ENCODE results near the gene PDE11A. TPM values are rescaled to one million over a fixed set of nuclear protein-coding genes. Genes with fewer than 3 reads are reported as not detected.

Gene PDE11A
- total and polyA plus RNA-seq, 8 donors: under 0.01 to 0.87 (median 0.40) TPM; not detected in 2

DNA sequence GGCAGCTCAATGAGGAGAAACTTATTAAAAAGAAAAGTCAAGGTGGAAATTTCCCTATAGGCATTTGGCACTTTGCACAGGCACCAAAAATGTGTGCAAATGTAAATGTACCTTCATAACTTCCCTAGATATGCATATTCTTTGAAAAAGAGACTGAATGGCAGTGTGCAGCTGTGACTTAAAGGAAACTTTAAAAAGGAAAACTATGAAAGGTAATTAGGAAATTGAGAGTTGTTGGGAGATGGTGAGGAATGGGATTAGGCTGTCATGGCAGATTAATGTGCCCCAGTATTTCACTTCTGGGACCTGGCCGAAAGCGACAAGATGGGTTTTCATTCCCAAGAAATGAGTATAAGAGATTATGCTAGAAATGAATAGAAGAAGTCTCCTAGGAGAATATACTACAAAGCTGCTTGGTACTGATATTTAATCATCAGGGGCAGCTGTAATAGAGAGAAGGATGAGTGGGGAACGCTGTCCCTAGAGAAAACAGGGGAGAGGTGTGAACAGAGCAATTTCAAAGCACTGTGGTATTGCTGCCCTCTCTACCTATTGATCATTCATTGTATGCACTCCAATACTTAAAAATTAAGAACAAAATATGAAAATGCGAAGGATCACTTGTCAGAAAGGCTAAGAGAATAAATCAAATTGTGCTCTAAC is 366.9 kb downstream of the PDE11A start:
- DNase-seq: no peak

DNA sequence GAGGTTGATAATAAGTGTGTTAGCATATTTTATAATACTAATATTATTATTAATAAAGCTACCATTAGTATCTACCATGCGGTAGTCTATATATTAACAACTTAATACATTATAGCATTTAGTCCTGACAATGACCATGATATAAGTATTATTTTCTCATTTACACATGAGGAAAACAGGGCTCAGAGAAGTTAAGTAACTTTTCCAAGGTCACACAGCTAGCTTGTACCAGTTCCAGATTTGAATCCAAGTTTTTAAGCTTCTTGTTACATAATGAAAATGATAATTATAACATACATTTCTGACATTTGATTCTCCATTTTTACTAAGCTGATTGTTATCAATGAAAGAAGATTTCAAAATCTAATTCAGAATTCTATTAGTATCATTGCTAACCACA is 369.4 kb downstream of the PDE11A start:
- H3K4me1 ChIP-seq: no peaks in the 10 kb centered on the region
- no peaks in the 10 kb centered on the region for H3K36me3 ChIP-seq
- no peak overlapping the region for H3K4me3 ChIP-seq
- H3K9me3 ChIP-seq: no peaks in the 10 kb centered on the region
- TF ChIP-seq EP300 (IDR thresholded peaks at IDR 0.05) (no peak), POLR2AphosphoS5 (IDR thresholded peaks at IDR 0.05) (no peak), POLR2A (IDR thresholded peaks at IDR 0.05) (no peak)
- TF ChIP-seq, protein P1, sequence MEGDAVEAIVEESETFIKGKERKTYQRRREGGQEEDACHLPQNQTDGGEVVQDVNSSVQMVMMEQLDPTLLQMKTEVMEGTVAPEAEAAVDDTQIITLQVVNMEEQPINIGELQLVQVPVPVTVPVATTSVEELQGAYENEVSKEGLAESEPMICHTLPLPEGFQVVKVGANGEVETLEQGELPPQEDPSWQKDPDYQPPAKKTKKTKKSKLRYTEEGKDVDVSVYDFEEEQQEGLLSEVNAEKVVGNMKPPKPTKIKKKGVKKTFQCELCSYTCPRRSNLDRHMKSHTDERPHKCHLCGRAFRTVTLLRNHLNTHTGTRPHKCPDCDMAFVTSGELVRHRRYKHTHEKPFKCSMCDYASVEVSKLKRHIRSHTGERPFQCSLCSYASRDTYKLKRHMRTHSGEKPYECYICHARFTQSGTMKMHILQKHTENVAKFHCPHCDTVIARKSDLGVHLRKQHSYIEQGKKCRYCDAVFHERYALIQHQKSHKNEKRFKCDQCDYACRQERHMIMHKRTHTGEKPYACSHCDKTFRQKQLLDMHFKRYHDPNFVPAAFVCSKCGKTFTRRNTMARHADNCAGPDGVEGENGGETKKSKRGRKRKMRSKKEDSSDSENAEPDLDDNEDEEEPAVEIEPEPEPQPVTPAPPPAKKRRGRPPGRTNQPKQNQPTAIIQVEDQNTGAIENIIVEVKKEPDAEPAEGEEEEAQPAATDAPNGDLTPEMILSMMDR (IDR thresholded peaks at IDR 0.05): no peak
- intact Hi-C loops (cut with DNase I; ENCODE audit: low total_unique reads): no loop called here
- WGBS, 5 donors: 96 to 100% (median 97%) methylated on average over 1 of the region's 1 CpG
- DNase-seq: no peak
- no peaks in the 10 kb centered on the region for H3K27me3 ChIP-seq
- no peak overlapping the region for H3K27ac ChIP-seq

More for the DNA sequence above, 366.9 kb downstream of the PDE11A start:
- TF ChIP-seq, protein P1 (IDR thresholded peaks at IDR 0.05): no peak
- no peak for TF ChIP-seq EP300 (IDR thresholded peaks at IDR 0.05)
- TF ChIP-seq POLR2A (IDR thresholded peaks at IDR 0.05): no peak
- no peak for TF ChIP-seq POLR2AphosphoS5 (IDR thresholded peaks at IDR 0.05)
- Histone ChIP-seq H3K27me3 (no peaks in the 10 kb centered on the region), H3K4me1 (no peaks in the 10 kb centered on the region), H3K4me3 (no peak overlapping the region), H3K9me3 (no peaks in the 10 kb centered on the region), H3K36me3 (no peaks in the 10 kb centered on the region), H3K27ac (no peak overlapping the region)
- 86 to 94% (median 88%) methylated on average over 4 of the region's 4 CpGs for WGBS, 5 donors
- intact Hi-C loops (cut with DNase I; ENCODE audit: low total_unique reads): no loop called here

DNA sequence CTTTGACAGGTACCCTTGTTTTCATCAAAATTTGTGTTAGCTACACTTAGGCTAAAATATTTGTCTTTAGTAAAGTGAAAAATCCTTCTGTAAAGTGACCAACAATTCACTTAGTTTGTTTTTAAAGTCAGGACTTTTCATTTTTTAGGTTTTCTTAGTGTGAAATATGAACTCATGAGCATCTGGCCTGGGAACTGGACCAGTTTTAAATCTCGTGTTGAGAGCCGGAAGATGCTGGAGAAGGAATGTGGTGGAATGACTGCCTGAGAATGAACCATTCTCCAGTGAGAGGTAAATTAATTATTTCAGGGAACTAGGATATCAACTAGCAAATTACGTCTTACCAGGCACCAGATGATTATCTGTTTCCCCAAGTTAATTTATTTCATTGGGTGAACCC is 374.3 kb downstream of the PDE11A start:
- H3K27ac ChIP-seq: no peak overlapping the region
- DNase-seq: peak in 1 of 2 donors; percentile 27
- H3K9me3 ChIP-seq: no peaks in the 10 kb centered on the region
- 79 to 88% (median 82%) methylated on average over 3 of the region's 3 CpGs for WGBS, 5 donors
- H3K36me3 ChIP-seq: no peaks in the 10 kb centered on the region
- TF ChIP-seq, protein P1 (IDR thresholded peaks at IDR 0.05): no peak
- intact Hi-C loops (cut with DNase I; ENCODE audit: low total_unique reads): no loop called here
- no peak overlapping the region for H3K4me3 ChIP-seq
- no peaks in the 10 kb centered on the region for H3K4me1 ChIP-seq
- H3K27me3 ChIP-seq: no peaks in the 10 kb centered on the region

DNA sequence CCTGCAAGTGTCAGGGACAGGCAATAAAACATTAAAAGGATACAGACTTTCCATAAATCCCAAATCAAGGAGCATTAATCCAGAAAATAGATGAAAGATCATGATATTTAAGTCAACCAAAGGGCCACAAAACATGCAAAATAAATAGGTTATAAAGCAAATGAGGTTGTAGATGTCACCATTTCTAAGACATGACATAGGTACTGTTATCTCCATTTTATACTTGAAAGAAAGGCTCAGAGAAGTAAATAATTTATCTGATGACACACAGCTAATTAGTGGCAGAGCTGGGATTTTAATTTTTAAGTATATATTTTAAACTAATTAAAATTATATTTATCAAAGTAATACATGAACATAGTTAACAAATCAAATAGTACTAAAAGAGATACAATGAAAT is 378.2 kb downstream of the PDE11A start:
- no peak overlapping the region for H3K27ac ChIP-seq
- DNase-seq: no peak
- no peaks in the 10 kb centered on the region for H3K27me3 ChIP-seq
- no peaks in the 10 kb centered on the region for H3K36me3 ChIP-seq
- H3K4me1 ChIP-seq: no peaks in the 10 kb centered on the region
- H3K9me3 ChIP-seq: no peaks in the 10 kb centered on the region
- intact Hi-C loops (cut with DNase I; ENCODE audit: low total_unique reads): no loop called here
- no peak for TF ChIP-seq POLR2AphosphoS5 (IDR thresholded peaks at IDR 0.05)
- TF ChIP-seq, protein P1 (IDR thresholded peaks at IDR 0.05): no peak
- no peak for TF ChIP-seq EP300 (IDR thresholded peaks at IDR 0.05)
- no peak for TF ChIP-seq POLR2A (IDR thresholded peaks at IDR 0.05)
- H3K4me3 ChIP-seq: no peak overlapping the region
